Natural killer cell (primary cell): Measurements from ENCODE around the gene NT5C1B. TPM values are rescaled to one million over a fixed set of nuclear protein-coding genes. Genes with fewer than 3 reads are reported as not detected.

ENCODE experiments used
- ATAC-seq, 3 donors: fragments of 150-1000 bp in 2 of 3; fragments of 200-7000 bp in 1 of 3; cut with Tn5 transposase; 1 replicate in 1 of 3; 2 replicates in 2 of 3; pipeline ENCODE4 v1.10.0; 2021; ENCODE audit warnings: mild to moderate bottlenecking in 2 of 3, moderate library complexity in 2 of 3
- DNase-seq, 2 donors: peaks; one replicate each; pipeline versions ENCODE4 v3.0.0 to v3.0.0-alpha.2; 2013 to 2021; ENCODE audit warnings: mixed read lengths in 1 of 2
- H3K27ac ChIP-seq: one replicate; pipeline ENCODE4 v1.5.1; 2013; ENCODE audit warnings: mild to moderate bottlenecking, low read length
- H3K27me3 ChIP-seq: one replicate; pipeline ENCODE4 v1.6.1; 2013; ENCODE audit warnings: low read length; ENCODE audit not compliant: control insufficient read depth, insufficient read depth
- H3K36me3 ChIP-seq: one replicate; pipeline ENCODE4 v1.6.1; 2013; ENCODE audit warnings: low read length; ENCODE audit not compliant: control insufficient read depth, insufficient read depth
- H3K4me1 ChIP-seq: one replicate; pipeline ENCODE4 v1.6.1; 2013; ENCODE audit warnings: low read length; ENCODE audit not compliant: control insufficient read depth, insufficient read depth
- H3K4me3 ChIP-seq: one replicate; pipeline ENCODE4 v1.5.1; 2013; ENCODE audit warnings: low read length
- H3K9me3 ChIP-seq: one replicate; pipeline ENCODE4 v1.6.1; 2013; ENCODE audit warnings: low read length; ENCODE audit not compliant: control insufficient read depth, insufficient read depth
- H3K27ac Mint-ChIP-seq, 2 donors: one replicate each; pipeline ENCODE4 v1.8.0; 2022; ENCODE audit warnings: mild to moderate bottlenecking in 2 of 2, mixed read lengths in 2 of 2, moderate library complexity in 1 of 2
- H3K27me3 Mint-ChIP-seq, 2 donors: one replicate each; pipeline ENCODE4 v1.8.0; 2022; ENCODE audit warnings: low read depth in 2 of 2, mixed read lengths in 2 of 2
- H3K36me3 Mint-ChIP-seq: one replicate; pipeline ENCODE4 v1.8.0; 2022; ENCODE audit warnings: mixed read lengths
- H3K4me1 Mint-ChIP-seq, 2 donors: one replicate each; pipeline ENCODE4 v1.8.0; 2022; ENCODE audit warnings: mixed read lengths in 2 of 2
- H3K4me3 Mint-ChIP-seq: one replicate; pipeline ENCODE4 v1.8.0; 2022; ENCODE audit warnings: mild to moderate bottlenecking, moderate library complexity, mixed read lengths
- H3K9me3 Mint-ChIP-seq, 2 donors: one replicate each; pipeline ENCODE4 v1.8.0; 2022; ENCODE audit warnings: mixed read lengths in 2 of 2
- CTCF ChIP-seq: fragments of 200-600 bp; IDR thresholded peaks from one replicate; pipeline ENCODE4 v1.8.0; 2022; ENCODE audit warnings: antibody characterized with exemption
- WGBS: methylation state at CpG from one replicate; pipeline ENCODE4 v1.1.7; 2013; ENCODE audit warnings: missing lambda C conversion rate; ENCODE audit not compliant: insufficient coverage; 5-methylcytosine and 5-hydroxymethylcytosine counted together
- intact Hi-C: fragments of 100-400 bp; cut with micrococcal nuclease; formaldehyde crosslinking; loops from one replicate; pipeline ENCODE4 v1.14.2; 2022
- total RNA-seq, 4 donors: library from RNA; stranded (reverse); fragments of 120-200 nt in 1 of 4; gene quantifications; one replicate each; pipeline versions ENCODE4 v1.2.3 to v1.2.4, GENCODE V29; 2013 to 2022

The NT5C1B gene
- total RNA-seq, 3 donors from 2014 or later (not counting 1 experiment from before 2014, with no cell fraction given): not detected

GRCh38 chr2:18580606-18581005 is 8.8 kb downstream of the NT5C1B start:
- Mint-ChIP-seq H3K4me1 (peaks cover 0 to 8% of the 10 kb centered on the region in 2 donors), H3K9me3 (peaks cover 3% of the 10 kb centered on the region in 2 donors), H3K36me3 (peaks cover 20% of the 10 kb centered on the region), H3K27me3 (peaks cover 0 to 10% of the 10 kb centered on the region in 2 donors), H3K4me3 (no peak overlapping the region), H3K27ac (no peak overlapping the region)
- no peaks in the 10 kb centered on the region for H3K27me3 ChIP-seq
- ATAC-seq (no peak), DNase-seq (no peak)
- no peak for TF ChIP-seq CTCF
- H3K9me3 ChIP-seq: no peaks in the 10 kb centered on the region
- H3K4me1 ChIP-seq: no peaks in the 10 kb centered on the region
- intact Hi-C loops: no loop called here
- WGBS: 100% methylated on average over 1 of the region's 3 CpGs
- H3K27ac ChIP-seq: no peak overlapping the region
- no peaks in the 10 kb centered on the region for H3K36me3 ChIP-seq
- no peak overlapping the region for H3K4me3 ChIP-seq

- no peak for TF ChIP-seq CTCF
- Mint-ChIP-seq H3K27ac (no peak overlapping the region), H3K4me3 (no peak overlapping the region), H3K27me3 (peaks cover 0 to 10% of the 10 kb centered on the region in 2 donors), H3K36me3 (peaks cover 20% of the 10 kb centered on the region), H3K9me3 (peaks cover 3% of the 10 kb centered on the region in 2 donors), H3K4me1 (no peaks in the 10 kb centered on the region)
- no peaks in the 10 kb centered on the region for H3K36me3 ChIP-seq
- no peaks in the 10 kb centered on the region for H3K9me3 ChIP-seq
- intact Hi-C loops: no loop called here
- H3K4me3 ChIP-seq: no peak overlapping the region
- H3K27ac ChIP-seq: no peak overlapping the region
- no peaks in the 10 kb centered on the region for H3K27me3 ChIP-seq
- ATAC-seq (no peak), DNase-seq (no peak)
- no peaks in the 10 kb centered on the region for H3K4me1 ChIP-seq
Observed at GRCh38 chr2:18578033-18578432, 11.3 kb downstream of the NT5C1B start.

GRCh38 chr2:18566145-18566769 is 23.1 kb downstream of the NT5C1B start:
- no peak overlapping the region for H3K4me3 ChIP-seq
- no peak overlapping the region for H3K27ac Mint-ChIP-seq
- H3K36me3 Mint-ChIP-seq: peaks cover 9% of the 10 kb centered on the region
- ATAC-seq (no peak), DNase-seq (no peak)
- peaks cover 7% of the 10 kb centered on the region for H3K36me3 ChIP-seq
- TF ChIP-seq CTCF: no peak
- H3K9me3 Mint-ChIP-seq: no peaks in the 10 kb centered on the region
- no peaks in the 10 kb centered on the region for H3K27me3 ChIP-seq
- H3K4me3 Mint-ChIP-seq: no peak overlapping the region
- no peaks in the 10 kb centered on the region for H3K4me1 ChIP-seq
- no peaks in the 10 kb centered on the region for H3K9me3 ChIP-seq
- intact Hi-C loops: no loop called here
- WGBS: 77% methylated on average over 1 of the region's 1 CpG
- H3K4me1 Mint-ChIP-seq: peaks cover 0 to 1% of the 10 kb centered on the region in 2 donors
- H3K27me3 Mint-ChIP-seq: no peaks in the 10 kb centered on the region
- H3K27ac ChIP-seq: no peak overlapping the region

- 7% methylated on average over 3 of the region's 3 CpGs for WGBS
- H3K9me3 Mint-ChIP-seq: no peaks in the 10 kb centered on the region
- intact Hi-C loops: loop anchor here (1.0 to 2.0 kb wide), 3 partner anchors 788 to 1341 kb away; partner anchors contain the start of gene TTC32
- peak overlapping the region; percentile 91 for H3K4me3 Mint-ChIP-seq
- H3K27me3 Mint-ChIP-seq: no peaks in the 10 kb centered on the region
- H3K4me1 Mint-ChIP-seq: peaks cover 30 to 31% of the 10 kb centered on the region in 2 donors
- no peaks in the 10 kb centered on the region for H3K36me3 ChIP-seq
- no peaks in the 10 kb centered on the region for H3K9me3 ChIP-seq
- peak overlapping the region; percentile 50 for H3K4me3 ChIP-seq
- peak overlapping the region; percentile 91 to 93 for H3K27ac Mint-ChIP-seq
- H3K27ac ChIP-seq: peak overlapping the region; percentile 79
- H3K4me1 ChIP-seq: peaks cover 12% of the 10 kb centered on the region
- H3K36me3 Mint-ChIP-seq: peaks cover 9% of the 10 kb centered on the region
- no peak for TF ChIP-seq CTCF
- H3K27me3 ChIP-seq: no peaks in the 10 kb centered on the region
- DNase-seq: no peak
- ATAC-seq: no peak
Observed at GRCh38 chr2:18560797-18561085, 28.6 kb downstream of the NT5C1B start.
